PC-3 (cell line): ENCODE data around the gene SPPL2B. TPM values are rescaled to one million over a fixed set of nuclear protein-coding genes. Genes with fewer than 3 reads are reported as not detected.

Source experiments
- ATAC-seq: fragments of 200-7000 bp; cut with Tn5 transposase; 2 replicates; pipeline ENCODE4 v1.9.1; 2020; ENCODE audit warnings: mild to moderate bottlenecking, moderate library complexity
- BruUV-seq: library from RNA; stranded (reverse); fragments of 400-500 nt; replicated peaks from 2 replicates; lab custom pipeline; 2021; lab: Mats Ljungman, UMichigan
- CTCF ChIA-PET: fragments of 300-600 bp; sonication (Branson Sonifier 250); formaldehyde crosslinking; loops from one replicate; lab custom pipeline; 2022; ENCODE audit warnings: antibody characterized with exemption; lab: Charles Lee
- POLR2A ChIA-PET: fragments of 300-600 bp; sonication (Branson Sonifier 250); formaldehyde crosslinking; loops from one replicate; lab custom pipeline; 2022; ENCODE audit warnings: antibody characterized with exemption; ENCODE audit not compliant: unreplicated experiment; lab: Charles Lee
- DNase-seq: peaks from one replicate; pipeline ENCODE4 v3.0.0-alpha.2; 2015
- H2AFZ ChIP-seq: fragments of 300-600 bp; sonication (generic); 2 replicates; pipeline ENCODE4 v1.6.0; 2016; ENCODE audit warnings: antibody characterized with exemption, low read length
- H3F3A ChIP-seq: fragments of 300-600 bp; sonication (generic); one replicate; pipeline ENCODE4 v1.6.0; 2017; ENCODE audit warnings: antibody characterized with exemption, low read length, control low read depth, mild to moderate bottlenecking; ENCODE audit not compliant: unreplicated experiment
- H3K27ac ChIP-seq: fragments of 300-600 bp; sonication (generic); 2 replicates; pipeline ENCODE4 v1.5.1; 2016; ENCODE audit warnings: mild to moderate bottlenecking, low read length
- H3K27me3 ChIP-seq: fragments of 300-600 bp; sonication (generic); 2 replicates; pipeline ENCODE4 v1.6.1; 2016; ENCODE audit warnings: low read length, mixed read lengths
- H3K36me3 ChIP-seq: fragments of 300-600 bp; sonication (generic); 2 replicates; pipeline ENCODE4 v1.6.1; 2016; ENCODE audit warnings: low read depth, mixed run types, low read length, mixed read lengths
- H3K4me1 ChIP-seq: fragments of 300-600 bp; sonication (generic); 2 replicates; pipeline ENCODE4 v1.5.1; 2016; ENCODE audit warnings: low read length; ENCODE audit not compliant: insufficient read depth
- H3K4me2 ChIP-seq: fragments of 300-600 bp; sonication (generic); 2 replicates; pipeline ENCODE4 v1.6.0; 2016; ENCODE audit warnings: low read length
- H3K4me3 ChIP-seq: fragments of 300-600 bp; sonication (generic); 2 replicates; pipeline ENCODE4 v1.5.1; 2016; ENCODE audit warnings: mild to moderate bottlenecking, low read length, mixed read lengths
- H3K79me2 ChIP-seq: fragments of 300-600 bp; sonication (generic); 2 replicates; pipeline ENCODE4 v1.6.1; 2017; ENCODE audit warnings: low read length, mixed read lengths
- H3K9ac ChIP-seq: fragments of 300-600 bp; sonication (generic); 2 replicates; pipeline ENCODE4 v1.6.0; 2016; ENCODE audit warnings: mild to moderate bottlenecking, low read length
- H3K9me2 ChIP-seq: fragments of 300-600 bp; sonication (generic); replicated peaks from 2 replicates; pipeline ENCODE4 v1.6.1; 2016; ENCODE audit warnings: mixed run types, low read length, mixed read lengths
- H3K9me3 ChIP-seq: fragments of 300-600 bp; sonication (generic); 2 replicates; pipeline ENCODE4 v1.6.1; 2016; ENCODE audit warnings: low read length, mixed read lengths
- H4K20me1 ChIP-seq: fragments of 300-600 bp; sonication (generic); 2 replicates; pipeline ENCODE4 v1.6.1; 2016; ENCODE audit warnings: low read length, mixed read lengths
- CTCF ChIP-seq: fragments of 300-600 bp; sonication (generic); conservative IDR thresholded peaks from 2 replicates; pipeline ENCODE4 v1.5.1; 2017; ENCODE audit warnings: antibody characterized with exemption, low read depth, mild to moderate bottlenecking, low read length
- EZH2 ChIP-seq: fragments of 300-600 bp; sonication (generic); IDR thresholded peaks from one replicate; pipeline ENCODE4 v1.6.1; 2017; ENCODE audit warnings: antibody characterized with exemption, mild to moderate bottlenecking, low read length; ENCODE audit not compliant: unreplicated experiment
- EZH2phosphoT487 ChIP-seq: fragments of 300-600 bp; sonication (generic); IDR thresholded peaks from 2 replicates; pipeline ENCODE4 v1.6.1; 2018; ENCODE audit warnings: mild to moderate bottlenecking, antibody characterized with exemption, low read length, borderline replicate concordance
- intact Hi-C: fragments of 100-400 bp; cut with micrococcal nuclease; formaldehyde crosslinking; loops from 2 replicates; pipeline ENCODE4 v1.9.0; 2023
- total RNA-seq: library from RNA; depleted of rRNA; stranded (reverse); fragments of >200 nt; gene quantifications from 2 replicates; pipeline ENCODE4 v1.2.3, GENCODE V29; 2014

SPPL2B gene
- total RNA-seq, 1 experiment from 2014 or later = 28.6 TPM

- no peaks in the 10 kb centered on the region for H3K9me3 ChIP-seq
- POLR2A ChIA-PET = no interaction called here
- no TSS peak for BruUV-seq
- no peak overlapping the region for H3K4me2 ChIP-seq
- H2AFZ ChIP-seq = no peak overlapping the region
- H3K9me2 ChIP-seq = no peaks in the 10 kb centered on the region
- no peak overlapping the region for H3K9ac ChIP-seq
- no peaks in the 10 kb centered on the region for H3K4me1 ChIP-seq
- H3F3A ChIP-seq = no peaks in the 10 kb centered on the region
- intact Hi-C loops = loop anchor here (10.0 kb wide), 1 partner anchor 83 kb away; the partner anchor contains the start of genes PLEKHJ1 and SF3A2
- no peaks in the 10 kb centered on the region for H3K36me3 ChIP-seq
- H4K20me1 ChIP-seq = no peaks in the 10 kb centered on the region
- DNase-seq (no peak), ATAC-seq (no peak)
- no peak overlapping the region for H3K4me3 ChIP-seq
- no peaks in the 10 kb centered on the region for H3K79me2 ChIP-seq
- no peak overlapping the region for H3K27ac ChIP-seq
- H3K27me3 ChIP-seq = no peaks in the 10 kb centered on the region
- CTCF ChIA-PET = no interaction called here
- TF ChIP-seq EZH2 (no peak), EZH2phosphoT487 (no peak), CTCF (no peak)
These were observed 10.7 kb upstream of the SPPL2B start for GRCh38 chr19:2317756-2318155.

- Histone ChIP-seq H3K4me2 (no peak overlapping the region), H3K4me1 (no peaks in the 10 kb centered on the region), H3K9me3 (no peaks in the 10 kb centered on the region), H3K79me2 (no peaks in the 10 kb centered on the region), H3K4me3 (no peak overlapping the region), H3K36me3 (no peaks in the 10 kb centered on the region), H3K27me3 (no peaks in the 10 kb centered on the region), H3K9ac (no peak overlapping the region), H4K20me1 (no peaks in the 10 kb centered on the region), H3K9me2 (no peaks in the 10 kb centered on the region), H2AFZ (no peak overlapping the region), H3K27ac (no peak overlapping the region), H3F3A (no peaks in the 10 kb centered on the region)
- ChIA-PET POLR2A (no interaction called here), CTCF (no interaction called here)
- intact Hi-C loops = loop anchor here (10.0 kb wide), 1 partner anchor 84 kb away; the partner anchor contains the start of genes PLEKHJ1 and SF3A2
- TF ChIP-seq EZH2phosphoT487 = no peak
- TF ChIP-seq EZH2 = no peak
- TF ChIP-seq CTCF = no peak
- no TSS peak for BruUV-seq
- DNase-seq = no peak
- ATAC-seq = no peak
These were observed 9.6 kb upstream of the SPPL2B start for GRCh38 chr19:2318923-2319322.

- intact Hi-C loops = loop anchor here (10.0 kb wide), 1 partner anchor 85 kb away; the partner anchor contains the start of genes PLEKHJ1 and SF3A2
- Histone ChIP-seq H3K9me2 (no peaks in the 10 kb centered on the region), H3K36me3 (no peaks in the 10 kb centered on the region), H3K27ac (no peak overlapping the region), H3K9ac (no peak overlapping the region), H3K4me2 (no peak overlapping the region), H2AFZ (no peak overlapping the region), H3K4me1 (no peaks in the 10 kb centered on the region), H3F3A (no peaks in the 10 kb centered on the region), H3K27me3 (no peaks in the 10 kb centered on the region), H3K79me2 (no peaks in the 10 kb centered on the region), H3K4me3 (no peak overlapping the region), H4K20me1 (no peaks in the 10 kb centered on the region), H3K9me3 (no peaks in the 10 kb centered on the region)
- ATAC-seq (no peak), DNase-seq (no peak)
- CTCF ChIA-PET = no interaction called here
- POLR2A ChIA-PET = no interaction called here
- no TSS peak for BruUV-seq
- TF ChIP-seq CTCF (no peak), EZH2phosphoT487 (no peak), EZH2 (no peak)
These were observed 8.9 kb upstream of the SPPL2B start for GRCh38 chr19:2319551-2319950.
